ENCODE data around the gene RAB5IF. TPM values are rescaled to one million over a fixed set of nuclear protein-coding genes. Genes with fewer than 3 reads are reported as not detected.

The RAB5IF gene
- total RNA-seq, 1 experiment from 2014 or later = 118 TPM

- ATAC-seq (no peak), DNase-seq (ENCODE audit: low read depth, low spot score) (no peak)
- TF ChIP-seq SIN3A (IDR thresholded peaks at IDR 0.05; ENCODE audit: borderline replicate concordance, insufficient read depth, low read depth, low read length) = no peak
- TF ChIP-seq, protein P1, sequence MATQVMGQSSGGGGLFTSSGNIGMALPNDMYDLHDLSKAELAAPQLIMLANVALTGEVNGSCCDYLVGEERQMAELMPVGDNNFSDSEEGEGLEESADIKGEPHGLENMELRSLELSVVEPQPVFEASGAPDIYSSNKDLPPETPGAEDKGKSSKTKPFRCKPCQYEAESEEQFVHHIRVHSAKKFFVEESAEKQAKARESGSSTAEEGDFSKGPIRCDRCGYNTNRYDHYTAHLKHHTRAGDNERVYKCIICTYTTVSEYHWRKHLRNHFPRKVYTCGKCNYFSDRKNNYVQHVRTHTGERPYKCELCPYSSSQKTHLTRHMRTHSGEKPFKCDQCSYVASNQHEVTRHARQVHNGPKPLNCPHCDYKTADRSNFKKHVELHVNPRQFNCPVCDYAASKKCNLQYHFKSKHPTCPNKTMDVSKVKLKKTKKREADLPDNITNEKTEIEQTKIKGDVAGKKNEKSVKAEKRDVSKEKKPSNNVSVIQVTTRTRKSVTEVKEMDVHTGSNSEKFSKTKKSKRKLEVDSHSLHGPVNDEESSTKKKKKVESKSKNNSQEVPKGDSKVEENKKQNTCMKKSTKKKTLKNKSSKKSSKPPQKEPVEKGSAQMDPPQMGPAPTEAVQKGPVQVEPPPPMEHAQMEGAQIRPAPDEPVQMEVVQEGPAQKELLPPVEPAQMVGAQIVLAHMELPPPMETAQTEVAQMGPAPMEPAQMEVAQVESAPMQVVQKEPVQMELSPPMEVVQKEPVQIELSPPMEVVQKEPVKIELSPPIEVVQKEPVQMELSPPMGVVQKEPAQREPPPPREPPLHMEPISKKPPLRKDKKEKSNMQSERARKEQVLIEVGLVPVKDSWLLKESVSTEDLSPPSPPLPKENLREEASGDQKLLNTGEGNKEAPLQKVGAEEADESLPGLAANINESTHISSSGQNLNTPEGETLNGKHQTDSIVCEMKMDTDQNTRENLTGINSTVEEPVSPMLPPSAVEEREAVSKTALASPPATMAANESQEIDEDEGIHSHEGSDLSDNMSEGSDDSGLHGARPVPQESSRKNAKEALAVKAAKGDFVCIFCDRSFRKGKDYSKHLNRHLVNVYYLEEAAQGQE (IDR thresholded peaks at IDR 0.05; ENCODE audit: insufficient read depth in 1 of 2, low read depth in 2 of 2, low read length in 1 of 2) = no peak
- TF ChIP-seq POLR2AphosphoS5 (IDR thresholded peaks at IDR 0.05; ENCODE audit: low read depth, low read length) = no peak
- TF ChIP-seq TCF7L2 (IDR thresholded peaks at IDR 0.05; ENCODE audit: low read depth, low read length) = no peak
- no peak for TF ChIP-seq CTCF (IDR thresholded peaks at IDR 0.05)
- in situ Hi-C loops (cut with HindIII; ENCODE audit: low pct_unique_long_range_greater_than_20kb, low sequenced_read_pairs) (no loop called here), intact Hi-C loops (cut with micrococcal nuclease; ENCODE audit: unreplicated experiment) (no loop called here)
- no TSS peak for BruUV-seq (replicated peaks)
- H3K4me1 ChIP-seq (ENCODE audit: control insufficient read depth, insufficient read depth, low read length) = no peaks in the 10 kb centered on the region
- ChIA-PET POLR2A (no interaction called here), CTCF (interaction anchor here (0.6 kb wide), 1 partner anchor 256 kb away, joined by 9 read pairs; no protein-coding TSS in a partner anchor)
- no peaks in the 10 kb centered on the region for H3K36me3 ChIP-seq (ENCODE audit: control insufficient read depth, insufficient read depth, low read length)
- no peak overlapping the region for H3K4me3 ChIP-seq (ENCODE audit: low read depth in 2 of 2, low read length in 2 of 2)
- H3K27me3 ChIP-seq (ENCODE audit: control insufficient read depth, insufficient read depth, low read length) = no peaks in the 10 kb centered on the region
- no peak overlapping the region for H3K27ac ChIP-seq (ENCODE audit: low read length)
- H3K9me3 ChIP-seq (ENCODE audit: control insufficient read depth, insufficient read depth, low read depth, low read length) = no peaks in the 10 kb centered on the region
Measured at GRCh38 chr20:36628076-36628475, 22.5 kb downstream of the RAB5IF start.

- BruUV-seq (replicated peaks) = no TSS peak
Measured at GRCh38 chr20:36629719-36630681, 24.4 kb downstream of the RAB5IF start.

More at GRCh38 chr20:36629719-36630681, 24.4 kb downstream of the RAB5IF start:
- in situ Hi-C loops (cut with HindIII; ENCODE audit: low pct_unique_long_range_greater_than_20kb, low sequenced_read_pairs) = no loop called here
- POLR2A ChIA-PET = no interaction called here
- CTCF ChIA-PET = no interaction called here
- H3K4me3 ChIP-seq (ENCODE audit: low read depth in 2 of 2, low read length in 2 of 2) = no peak overlapping the region
- ATAC-seq (no peak), DNase-seq (ENCODE audit: low read depth, low spot score) (no peak)
- no peak for TF ChIP-seq SIN3A (IDR thresholded peaks at IDR 0.05; ENCODE audit: borderline replicate concordance, insufficient read depth, low read depth, low read length)
- TF ChIP-seq CTCF (IDR thresholded peaks at IDR 0.05) = no peak
- no peak for TF ChIP-seq POLR2AphosphoS5 (IDR thresholded peaks at IDR 0.05; ENCODE audit: low read depth, low read length)
- TF ChIP-seq TCF7L2 (IDR thresholded peaks at IDR 0.05; ENCODE audit: low read depth, low read length) = no peak
- TF ChIP-seq, protein P1 (IDR thresholded peaks at IDR 0.05; ENCODE audit: insufficient read depth in 1 of 2, low read depth in 2 of 2, low read length in 1 of 2) = no peak
- intact Hi-C loops (cut with micrococcal nuclease; ENCODE audit: unreplicated experiment) = no loop called here
- H3K36me3 ChIP-seq (ENCODE audit: control insufficient read depth, insufficient read depth, low read length) = no peaks in the 10 kb centered on the region
- no peaks in the 10 kb centered on the region for H3K9me3 ChIP-seq (ENCODE audit: control insufficient read depth, insufficient read depth, low read depth, low read length)
- no peaks in the 10 kb centered on the region for H3K4me1 ChIP-seq (ENCODE audit: control insufficient read depth, insufficient read depth, low read length)
- no peak overlapping the region for H3K27ac ChIP-seq (ENCODE audit: low read length)
- no peaks in the 10 kb centered on the region for H3K27me3 ChIP-seq (ENCODE audit: control insufficient read depth, insufficient read depth, low read length)

All from Panc1 (cell line).